HFFc6 (cell line): ENCODE results near the gene MASP1. TPM values are rescaled to one million over a fixed set of nuclear protein-coding genes. Genes with fewer than 3 reads are reported as not detected.

Experiments used
- DNase-seq: peaks from one replicate; pipeline ENCODE4 v3.0.0-alpha.2; 2018
- H3K27ac Mint-ChIP-seq: 2 replicates; pipeline ENCODE4 v1.8.0; 2020; ENCODE audit warnings: mild to moderate bottlenecking, mixed read lengths
- H3K27me3 Mint-ChIP-seq: 2 replicates; pipeline ENCODE4 v1.8.0; 2021; ENCODE audit warnings: mild to moderate bottlenecking, moderate library complexity, mixed read lengths; ENCODE audit not compliant: insufficient read depth
- H3K36me3 Mint-ChIP-seq: 2 replicates; pipeline ENCODE4 v1.8.0; 2021; ENCODE audit warnings: low read depth, mixed read lengths
- H3K4me1 Mint-ChIP-seq: 2 replicates; pipeline ENCODE4 v1.8.0; 2020; ENCODE audit warnings: low read depth, mixed read lengths
- H3K4me3 Mint-ChIP-seq: 2 replicates; pipeline ENCODE4 v1.8.0; 2020; ENCODE audit warnings: mild to moderate bottlenecking, moderate library complexity, mixed read lengths
- H3K9me3 Mint-ChIP-seq: 2 replicates; pipeline ENCODE4 v1.8.0; 2020; ENCODE audit warnings: mild to moderate bottlenecking, mixed read lengths
- total RNA-seq, 6 experiments: library from RNA; stranded (reverse); fragmentation: NEBNext Ultra II Directional; extraction: Animal tissue kit (Norgen Biotek cat#: 25700); gene quantifications; 2 replicates in 1 of 6; 3 replicates in 5 of 6; pipeline ENCODE4 v1.2.3, GENCODE V29; 2021
- TF ChIP-seq, protein P1 (sequence below): fragments of 200-600 bp; sonication (generic); IDR thresholded peaks from 2 replicates; pipeline ENCODE4 v1.5.0; 2021; ENCODE audit warnings: antibody characterized with exemption, mild to moderate bottlenecking

MASP1 gene
- total RNA-seq, 6 experiments from 2014 or later, result 31.5 to 133 (median 101) TPM

DNA sequence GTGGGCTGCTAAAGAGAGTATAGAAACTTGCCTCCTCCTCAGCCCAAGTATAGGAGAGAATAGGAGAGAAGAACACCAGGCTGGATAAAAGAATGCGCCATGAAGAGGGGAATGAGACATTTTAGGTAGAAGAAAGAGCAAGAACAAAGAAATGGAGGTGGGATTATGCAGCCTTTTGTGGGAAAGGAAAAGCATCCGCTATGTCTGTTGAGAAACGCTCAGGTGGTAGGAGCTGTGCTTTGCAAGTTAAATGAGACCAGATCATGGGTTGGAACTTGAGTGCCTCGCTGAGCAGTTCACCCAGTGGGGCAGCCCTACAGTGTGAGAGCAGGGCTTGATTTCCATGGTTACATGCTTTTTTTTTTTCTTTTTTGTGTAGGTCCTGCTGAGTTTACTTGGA is 105.8 kb downstream of the MASP1 start:
- Mint-ChIP-seq H3K9me3 (no peaks in the 10 kb centered on the region), H3K27ac (no peak overlapping the region; the same call in 1 of the 2 replicates), H3K4me3 (no peak overlapping the region), H3K27me3 (no peaks in the 10 kb centered on the region), H3K4me1 (peaks cover 80% of the 10 kb centered on the region), H3K36me3 (no peaks in the 10 kb centered on the region; the same call in 1 of the 2 replicates)
- TF ChIP-seq, protein P1, sequence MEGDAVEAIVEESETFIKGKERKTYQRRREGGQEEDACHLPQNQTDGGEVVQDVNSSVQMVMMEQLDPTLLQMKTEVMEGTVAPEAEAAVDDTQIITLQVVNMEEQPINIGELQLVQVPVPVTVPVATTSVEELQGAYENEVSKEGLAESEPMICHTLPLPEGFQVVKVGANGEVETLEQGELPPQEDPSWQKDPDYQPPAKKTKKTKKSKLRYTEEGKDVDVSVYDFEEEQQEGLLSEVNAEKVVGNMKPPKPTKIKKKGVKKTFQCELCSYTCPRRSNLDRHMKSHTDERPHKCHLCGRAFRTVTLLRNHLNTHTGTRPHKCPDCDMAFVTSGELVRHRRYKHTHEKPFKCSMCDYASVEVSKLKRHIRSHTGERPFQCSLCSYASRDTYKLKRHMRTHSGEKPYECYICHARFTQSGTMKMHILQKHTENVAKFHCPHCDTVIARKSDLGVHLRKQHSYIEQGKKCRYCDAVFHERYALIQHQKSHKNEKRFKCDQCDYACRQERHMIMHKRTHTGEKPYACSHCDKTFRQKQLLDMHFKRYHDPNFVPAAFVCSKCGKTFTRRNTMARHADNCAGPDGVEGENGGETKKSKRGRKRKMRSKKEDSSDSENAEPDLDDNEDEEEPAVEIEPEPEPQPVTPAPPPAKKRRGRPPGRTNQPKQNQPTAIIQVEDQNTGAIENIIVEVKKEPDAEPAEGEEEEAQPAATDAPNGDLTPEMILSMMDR, result no peak
- no peak for DNase-seq

Other genes starting within 250 kb of the MASP1 start
- 10 to 100 TPM in 5 of 6 experiments, 1 to 10 TPM in 1; 6.5 to 20.0 (median 18.0) TPM for gene RPL39L, start 152.2 kb downstream of the MASP1 start, total RNA-seq
- gene RTP1, start 94.3 kb downstream of the MASP1 start, total RNA-seq, result not detected
- gene RTP4, start 76.6 kb upstream of the MASP1 start, total RNA-seq, result under 1 TPM in 1 of 6 experiments, not detected in 5; 0.13 TPM